ENCODE measurements around the gene CEP170B. TPM values are rescaled to one million over a fixed set of nuclear protein-coding genes. Genes with fewer than 3 reads are reported as not detected.

CEP170B gene
- total RNA-seq, 1 donor from 2014 or later, result 28.9 TPM

- TF ChIP-seq, protein P1, sequence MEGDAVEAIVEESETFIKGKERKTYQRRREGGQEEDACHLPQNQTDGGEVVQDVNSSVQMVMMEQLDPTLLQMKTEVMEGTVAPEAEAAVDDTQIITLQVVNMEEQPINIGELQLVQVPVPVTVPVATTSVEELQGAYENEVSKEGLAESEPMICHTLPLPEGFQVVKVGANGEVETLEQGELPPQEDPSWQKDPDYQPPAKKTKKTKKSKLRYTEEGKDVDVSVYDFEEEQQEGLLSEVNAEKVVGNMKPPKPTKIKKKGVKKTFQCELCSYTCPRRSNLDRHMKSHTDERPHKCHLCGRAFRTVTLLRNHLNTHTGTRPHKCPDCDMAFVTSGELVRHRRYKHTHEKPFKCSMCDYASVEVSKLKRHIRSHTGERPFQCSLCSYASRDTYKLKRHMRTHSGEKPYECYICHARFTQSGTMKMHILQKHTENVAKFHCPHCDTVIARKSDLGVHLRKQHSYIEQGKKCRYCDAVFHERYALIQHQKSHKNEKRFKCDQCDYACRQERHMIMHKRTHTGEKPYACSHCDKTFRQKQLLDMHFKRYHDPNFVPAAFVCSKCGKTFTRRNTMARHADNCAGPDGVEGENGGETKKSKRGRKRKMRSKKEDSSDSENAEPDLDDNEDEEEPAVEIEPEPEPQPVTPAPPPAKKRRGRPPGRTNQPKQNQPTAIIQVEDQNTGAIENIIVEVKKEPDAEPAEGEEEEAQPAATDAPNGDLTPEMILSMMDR (conservative IDR thresholded peaks at IDR 0.05; ENCODE audit: low read depth, low read length), result no peak
- H3K4me3 ChIP-seq (ENCODE audit: low read depth, low read length), result peak overlapping the region; percentile 91
- no peak for DNase-seq (ENCODE audit: low read depth)
Measured at GRCh38 chr14:104864267-104865080, 594 bp upstream of the CEP170B start.

DNA sequence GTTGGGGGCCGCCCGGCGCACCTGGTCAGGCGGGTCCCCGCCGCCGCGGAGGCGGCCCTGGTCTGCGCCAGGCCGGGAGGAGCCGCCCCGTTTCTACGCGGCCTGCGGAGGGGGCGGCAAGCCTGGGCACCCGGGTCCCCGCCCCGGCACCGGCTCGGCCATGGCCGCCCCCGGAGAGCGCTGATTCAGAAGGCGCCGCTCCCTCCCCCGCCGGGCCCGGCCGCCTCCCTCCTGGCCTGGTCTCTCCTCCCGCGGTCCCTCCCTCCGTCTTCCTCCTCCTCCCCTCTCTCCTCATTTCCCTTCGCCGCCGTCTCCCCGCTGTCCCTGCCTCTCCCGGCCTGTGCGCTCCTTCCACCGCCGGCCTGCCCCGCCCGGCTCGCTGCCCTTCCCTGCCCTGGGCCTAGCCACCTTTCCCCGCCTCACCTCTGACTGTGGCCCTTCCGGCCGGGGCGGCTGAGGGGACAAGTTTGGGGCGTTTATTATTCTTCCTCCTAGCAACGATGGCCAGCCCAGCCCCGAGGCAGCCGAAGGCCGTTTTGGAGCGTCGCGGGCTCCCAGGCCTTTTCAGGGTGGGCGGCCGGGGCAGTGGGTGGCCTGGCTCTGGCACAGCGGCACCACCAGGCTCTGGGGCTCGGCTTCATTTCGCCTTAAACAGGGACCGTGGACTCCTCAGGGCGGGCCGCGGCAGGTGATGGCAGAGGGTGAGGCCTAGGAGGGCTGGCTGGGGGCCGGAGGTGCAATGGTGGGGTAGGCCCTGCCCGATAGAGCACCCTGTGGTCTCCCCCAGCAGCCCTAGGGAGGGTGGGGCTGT is 768 bp downstream of the CEP170B start:
- DNase-seq (ENCODE audit: low read depth), result no peak
- TF ChIP-seq, protein P1 (conservative IDR thresholded peaks at IDR 0.05; ENCODE audit: low read depth, low read length), result no peak
- peak overlapping the region; percentile 67 for H3K4me3 ChIP-seq (ENCODE audit: low read depth, low read length)

- TF ChIP-seq, protein P1 (conservative IDR thresholded peaks at IDR 0.05; ENCODE audit: low read depth, low read length), result no peak
- DNase-seq (ENCODE audit: low read depth), result no peak
- peak overlapping the region; percentile 67 for H3K4me3 ChIP-seq (ENCODE audit: low read depth, low read length)
Measured at GRCh38 chr14:104866451-104867370, 1.6 kb downstream of the CEP170B start.

DNA sequence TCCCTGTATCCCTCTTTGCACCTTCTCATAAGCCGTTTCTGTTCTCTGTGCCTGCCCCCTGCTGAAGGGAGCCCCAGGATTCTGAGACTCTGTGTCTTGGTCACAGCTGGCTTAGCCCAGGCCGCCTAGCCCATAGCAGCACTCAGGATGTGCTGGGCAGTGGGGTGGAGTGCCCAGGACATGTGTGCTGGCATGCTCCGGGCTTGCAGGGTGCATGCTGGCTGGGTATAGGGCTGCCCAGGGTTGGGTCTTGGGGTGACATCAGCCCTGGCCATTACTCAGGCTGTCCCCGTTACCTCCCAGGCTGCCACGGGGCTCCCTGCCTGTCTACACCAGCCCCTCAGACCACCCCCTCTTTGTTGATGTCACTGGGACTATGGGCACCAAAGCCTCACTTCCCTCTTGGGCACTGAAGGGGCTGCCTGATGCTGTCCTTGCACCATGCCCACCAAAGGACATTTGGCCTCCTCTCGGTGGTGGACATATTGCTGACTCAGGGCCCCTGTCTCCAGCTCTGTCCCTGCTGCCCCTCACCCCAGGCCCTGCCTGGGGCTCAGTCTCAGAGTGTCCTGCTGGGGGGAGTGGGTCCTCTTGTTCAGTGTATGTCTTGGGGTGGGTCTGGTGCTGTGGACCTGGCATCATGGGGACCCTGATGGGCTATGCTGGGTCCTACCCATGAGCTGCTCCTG is 2.4 kb downstream of the CEP170B start:
- no peak for DNase-seq (ENCODE audit: low read depth)
- peak overlapping the region; percentile 67 for H3K4me3 ChIP-seq (ENCODE audit: low read depth, low read length)
- TF ChIP-seq, protein P1 (conservative IDR thresholded peaks at IDR 0.05; ENCODE audit: low read depth, low read length), result no peak

GRCh38 chr14:104868060-104868740 is 3.1 kb downstream of the CEP170B start:
- no peak overlapping the region for H3K4me3 ChIP-seq (ENCODE audit: low read depth, low read length)
- no peak for DNase-seq (ENCODE audit: low read depth)
- TF ChIP-seq, protein P1 (conservative IDR thresholded peaks at IDR 0.05; ENCODE audit: low read depth, low read length), result no peak

Data from epithelial cell of proximal tubule (primary cell).